ENCODE data around the gene CYP27A1.
"Not testable (repeated sequence)": the region's sequence is repeated elsewhere in the genome, so short reads cannot be mapped to it uniquely, and the experiment has no call there.

Gene CYP27A1

GRCh38 chr2:218831378-218831990, 49.5 kb downstream of the CYP27A1 start, which contains the start of gene PRKAG3:
TSS of gene PRKAG3 (minus strand) at chr2:218831803.
- DNase-seq (ENCODE audit: low read depth) = no peak

GRCh38 chr2:218832081-218832480, 50.1 kb downstream of the CYP27A1 start:
- DNase-seq (ENCODE audit: low read depth) = no peak

- no peak for DNase-seq (ENCODE audit: low read depth)
Observed at GRCh38 chr2:218832520-218832919, 50.6 kb downstream of the CYP27A1 start.

GRCh38 chr2:218833023-218833609, 51.2 kb downstream of the CYP27A1 start:
- no peak for DNase-seq (ENCODE audit: low read depth)

GRCh38 chr2:218834685-218835084, 52.7 kb downstream of the CYP27A1 start:
- no peak for DNase-seq (ENCODE audit: low read depth)

GRCh38 chr2:218837495-218837894, 55.5 kb downstream of the CYP27A1 start:
- DNase-seq (ENCODE audit: low read depth) = no peak

GRCh38 chr2:218839430-218839829, 57.5 kb downstream of the CYP27A1 start:
- DNase-seq (ENCODE audit: low read depth) = no peak

GRCh38 chr2:218839888-218840287, 57.9 kb downstream of the CYP27A1 start:
- no peak for DNase-seq (ENCODE audit: low read depth)

GRCh38 chr2:218844334-218844733, 62.4 kb downstream of the CYP27A1 start:
- not testable (repeated sequence) for DNase-seq (ENCODE audit: low read depth)

- not testable (repeated sequence) for DNase-seq (ENCODE audit: low read depth)
Observed at GRCh38 chr2:218846963-218847362, 65.0 kb downstream of the CYP27A1 start.

- no peak for DNase-seq (ENCODE audit: low read depth)
Observed at GRCh38 chr2:218849721-218850120, 67.8 kb downstream of the CYP27A1 start.

GRCh38 chr2:218850796-218851195, 68.8 kb downstream of the CYP27A1 start:
- DNase-seq (ENCODE audit: low read depth) = no peak

GRCh38 chr2:218851286-218851685, 69.3 kb downstream of the CYP27A1 start:
- no peak for DNase-seq (ENCODE audit: low read depth)

- DNase-seq (ENCODE audit: low read depth) = peak; percentile 38
Observed at GRCh38 chr2:218852911-218853667, 71.1 kb downstream of the CYP27A1 start.

GRCh38 chr2:218853766-218854165, 71.8 kb downstream of the CYP27A1 start:
- DNase-seq (ENCODE audit: low read depth) = no peak

- no peak for DNase-seq (ENCODE audit: low read depth)
Observed at GRCh38 chr2:218854860-218855259, 72.9 kb downstream of the CYP27A1 start.

- no peak for DNase-seq (ENCODE audit: low read depth)
Observed at GRCh38 chr2:218855305-218856166, 73.6 kb downstream of the CYP27A1 start.

GRCh38 chr2:218856167-218856895, 74.4 kb downstream of the CYP27A1 start:
- DNase-seq (ENCODE audit: low read depth) = no peak

- no peak for DNase-seq (ENCODE audit: low read depth)
Observed at GRCh38 chr2:218856896-218857243, 74.9 kb downstream of the CYP27A1 start.

GRCh38 chr2:218857371-218858137, 75.6 kb downstream of the CYP27A1 start:
- no peak for DNase-seq (ENCODE audit: low read depth)

- no peak for DNase-seq (ENCODE audit: low read depth)
Observed at GRCh38 chr2:218858138-218858445, 76.1 kb downstream of the CYP27A1 start.

Data from T-helper 22 cell (primary cell).